H9 (cell line): Measurements from ENCODE around the gene PRSS21. TPM values are rescaled to one million over a fixed set of nuclear protein-coding genes. Genes with fewer than 3 reads are reported as not detected.

Experiments used
- DNase-seq: peaks from one replicate; pipeline ENCODE4 v3.0.0-alpha.2; 2017
- H2AFZ ChIP-seq: one replicate; pipeline ENCODE4 v1.6.1; 2013; ENCODE audit warnings: mild to moderate bottlenecking, low read length, control low read depth, moderate library complexity
- H2AK5ac ChIP-seq: 2 replicates; pipeline ENCODE4 v1.6.1; 2013; ENCODE audit warnings: low read length, control low read depth, mixed read lengths; ENCODE audit not compliant: insufficient read length
- H2BK120ac ChIP-seq: one replicate; pipeline ENCODE4 v1.6.1; 2013; ENCODE audit warnings: low read depth, mild to moderate bottlenecking, low read length, control low read depth, inconsistent platforms; ENCODE audit not compliant: poor library complexity, severe bottlenecking
- H2BK12ac ChIP-seq: 2 replicates; pipeline ENCODE4 v1.6.1; 2013; ENCODE audit warnings: low read length, control low read depth, mixed read lengths, low read depth; ENCODE audit not compliant: insufficient read length
- H2BK15ac ChIP-seq: 2 replicates; pipeline ENCODE4 v1.6.1; 2013; ENCODE audit warnings: low read depth, low read length, control low read depth
- H2BK20ac ChIP-seq: one replicate; pipeline ENCODE4 v1.6.1; 2013; ENCODE audit warnings: low read depth, mild to moderate bottlenecking, low read length, control low read depth, inconsistent platforms; ENCODE audit not compliant: poor library complexity, severe bottlenecking
- H2BK5ac ChIP-seq: 2 replicates; pipeline ENCODE4 v1.6.1; 2013; ENCODE audit warnings: low read length, control low read depth, mixed read lengths; ENCODE audit not compliant: insufficient read length
- H3K14ac ChIP-seq: 2 replicates; pipeline ENCODE4 v1.6.1; 2013; ENCODE audit warnings: low read length, control low read depth; ENCODE audit not compliant: insufficient read depth
- H3K18ac ChIP-seq: 2 replicates; pipeline ENCODE4 v1.6.1; 2013; ENCODE audit warnings: low read depth, mild to moderate bottlenecking, mixed read lengths, low read length, control low read depth; ENCODE audit not compliant: insufficient read length
- H3K23ac ChIP-seq: 2 replicates; pipeline ENCODE4 v1.6.1; 2013; ENCODE audit warnings: low read length, control low read depth, mixed read lengths, low read depth; ENCODE audit not compliant: insufficient read length
- H3K23me2 ChIP-seq: 2 replicates; pipeline ENCODE4 v1.6.1; 2013; ENCODE audit warnings: low read depth, mild to moderate bottlenecking, mixed read lengths, low read length, control low read depth; ENCODE audit not compliant: insufficient read length, poor library complexity, severe bottlenecking
- H3K27ac ChIP-seq: 2 replicates; pipeline ENCODE4 v1.5.1; 2013; ENCODE audit warnings: low read length, control low read depth, mixed read lengths, low read depth; ENCODE audit not compliant: insufficient read length
- H3K27me3 ChIP-seq: 2 replicates; pipeline ENCODE4 v1.6.1; 2013; ENCODE audit warnings: low read length, control low read depth, inconsistent platforms; ENCODE audit not compliant: insufficient read depth
- H3K4ac ChIP-seq: 2 replicates; pipeline ENCODE4 v1.6.1; 2013; ENCODE audit warnings: low read depth, mild to moderate bottlenecking, control low read depth, inconsistent platforms, low read length, moderate library complexity
- H3K4me1 ChIP-seq: 2 replicates; pipeline ENCODE4 v1.6.1; 2013; ENCODE audit warnings: low read length, control low read depth, inconsistent platforms; ENCODE audit not compliant: insufficient read depth
- H3K4me2 ChIP-seq: 2 replicates; pipeline ENCODE4 v1.6.1; 2013; ENCODE audit warnings: low read length, control low read depth, mixed read lengths; ENCODE audit not compliant: insufficient read length, insufficient read depth
- H3K56ac ChIP-seq: 2 replicates; pipeline ENCODE4 v1.6.1; 2013; ENCODE audit warnings: low read depth, mild to moderate bottlenecking, mixed read lengths, low read length, control low read depth; ENCODE audit not compliant: insufficient read length
- H3K79me1 ChIP-seq: 2 replicates; pipeline ENCODE4 v1.6.1; 2013; ENCODE audit warnings: low read depth, mild to moderate bottlenecking, moderate library complexity, low read length, control low read depth, inconsistent platforms; ENCODE audit not compliant: insufficient read depth, poor library complexity, severe bottlenecking
- H3K79me2 ChIP-seq: 2 replicates; pipeline ENCODE4 v1.6.1; 2013; ENCODE audit warnings: low read length, control low read depth, inconsistent platforms; ENCODE audit not compliant: insufficient read depth
- H3K9ac ChIP-seq: 2 replicates; pipeline ENCODE4 v1.6.1; 2013; ENCODE audit warnings: low read length, control low read depth, mixed read lengths; ENCODE audit not compliant: insufficient read length; ENCODE audit errors: extremely low read depth
- H3K9me3 ChIP-seq: one replicate; pipeline ENCODE4 v1.6.1; 2013; ENCODE audit warnings: low read depth, low read length, inconsistent platforms; ENCODE audit not compliant: control insufficient read depth
- H3T11ph ChIP-seq: one replicate; pipeline ENCODE4 v1.6.1; 2013; ENCODE audit warnings: mild to moderate bottlenecking, low read length, control low read depth, inconsistent platforms
- H4K20me1 ChIP-seq: one replicate; pipeline ENCODE4 v1.6.1; 2013; ENCODE audit not compliant: control insufficient read depth, insufficient read length, insufficient read depth
- H4K5ac ChIP-seq: 2 replicates; pipeline ENCODE4 v1.6.1; 2013; ENCODE audit warnings: low read depth, mild to moderate bottlenecking, mixed read lengths, low read length, control low read depth; ENCODE audit not compliant: insufficient read length
- H4K8ac ChIP-seq: replicated peaks from 2 replicates; pipeline ENCODE4 v1.6.1; 2013; ENCODE audit warnings: low read length, control low read depth, mixed read lengths, low read depth; ENCODE audit not compliant: insufficient read length
- H4K91ac ChIP-seq: 2 replicates; pipeline ENCODE4 v1.6.1; 2013; ENCODE audit warnings: low read depth, mild to moderate bottlenecking, moderate library complexity, mixed read lengths, low read length, control low read depth; ENCODE audit not compliant: insufficient read length
- H3K27ac Mint-ChIP-seq, 3 experiments: 2 replicates in 2 of 3; 3 replicates in 1 of 3; pipeline ENCODE4 v1.8.0; 2020 to 2021; ENCODE audit warnings: mixed read lengths in 3 of 3, mild to moderate bottlenecking in 1 of 3, moderate library complexity in 1 of 3
- H3K27me3 Mint-ChIP-seq: 2 replicates; pipeline ENCODE4 v1.8.0; 2021; ENCODE audit warnings: low read depth, mild to moderate bottlenecking, moderate library complexity, mixed read lengths
- H3K36me3 Mint-ChIP-seq, 3 experiments: 2 replicates in 2 of 3; 3 replicates in 1 of 3; pipeline ENCODE4 v1.8.0; 2020 to 2021; ENCODE audit warnings: low read depth in 3 of 3, mixed read lengths in 3 of 3; ENCODE audit not compliant: insufficient read depth in 1 of 3
- H3K4me1 Mint-ChIP-seq, 2 experiments: 2 replicates each; pipeline ENCODE4 v1.8.0; 2020; ENCODE audit warnings: mixed read lengths in 2 of 2
- H3K4me3 Mint-ChIP-seq, 2 experiments: 2 replicates in 1 of 2; 3 replicates in 1 of 2; pipeline ENCODE4 v1.8.0; 2020 to 2021; ENCODE audit warnings: mild to moderate bottlenecking in 2 of 2, mixed read lengths in 2 of 2, moderate library complexity in 1 of 2
- H3K9me3 Mint-ChIP-seq, 2 experiments: 2 replicates in 1 of 2; 3 replicates in 1 of 2; pipeline ENCODE4 v1.8.0; 2020; ENCODE audit warnings: mild to moderate bottlenecking in 2 of 2, mixed read lengths in 2 of 2, moderate library complexity in 1 of 2
- WGBS: extraction: QIAGEN DNeasy Blood & Tissue Kit; methylation state at CpG from one replicate; pipeline ENCODE4 v1.1.7; 2013; ENCODE audit warnings: missing lambda C conversion rate, low lambda C conversion rate, mixed read lengths; ENCODE audit not compliant: insufficient read length; ENCODE audit errors: extremely low coverage; 5-methylcytosine and 5-hydroxymethylcytosine counted together
- total RNA-seq: library from RNA; stranded (reverse); gene quantifications from 2 replicates; pipeline ENCODE4 v1.2.1, GENCODE V29; 2021
- TF ChIP-seq, protein P1 (sequence below): fragments of 200-600 bp; sonication (generic); conservative IDR thresholded peaks from 3 replicates; pipeline ENCODE4 v1.8.0; 2021; ENCODE audit warnings: antibody characterized with exemption, mild to moderate bottlenecking

PRSS21 gene
- total RNA-seq, 1 experiment from 2014 or later = not detected

GRCh38 chr16:2828521-2828840 is 11.4 kb downstream of the PRSS21 start:
- Mint-ChIP-seq H3K9me3 (no peaks in the 10 kb centered on the region), H3K27me3 (peaks cover 4% of the 10 kb centered on the region), H3K27ac (no peak overlapping the region), H3K4me1 (no peaks in the 10 kb centered on the region), H3K36me3 (no peaks in the 10 kb centered on the region; a peak in 1 of 7 replicates), H3K4me3 (no peak overlapping the region)
- H4K8ac ChIP-seq = no peak overlapping the region
- no peak overlapping the region for H2BK15ac ChIP-seq
- H3K79me1 ChIP-seq = no peaks in the 10 kb centered on the region
- WGBS = no CpG with 5 or more reads among the region's 8 CpGs
- no peak overlapping the region for H2BK12ac ChIP-seq
- H2BK20ac ChIP-seq = no peak overlapping the region
- no peaks in the 10 kb centered on the region for H3K4me1 ChIP-seq
- TF ChIP-seq, protein P1, sequence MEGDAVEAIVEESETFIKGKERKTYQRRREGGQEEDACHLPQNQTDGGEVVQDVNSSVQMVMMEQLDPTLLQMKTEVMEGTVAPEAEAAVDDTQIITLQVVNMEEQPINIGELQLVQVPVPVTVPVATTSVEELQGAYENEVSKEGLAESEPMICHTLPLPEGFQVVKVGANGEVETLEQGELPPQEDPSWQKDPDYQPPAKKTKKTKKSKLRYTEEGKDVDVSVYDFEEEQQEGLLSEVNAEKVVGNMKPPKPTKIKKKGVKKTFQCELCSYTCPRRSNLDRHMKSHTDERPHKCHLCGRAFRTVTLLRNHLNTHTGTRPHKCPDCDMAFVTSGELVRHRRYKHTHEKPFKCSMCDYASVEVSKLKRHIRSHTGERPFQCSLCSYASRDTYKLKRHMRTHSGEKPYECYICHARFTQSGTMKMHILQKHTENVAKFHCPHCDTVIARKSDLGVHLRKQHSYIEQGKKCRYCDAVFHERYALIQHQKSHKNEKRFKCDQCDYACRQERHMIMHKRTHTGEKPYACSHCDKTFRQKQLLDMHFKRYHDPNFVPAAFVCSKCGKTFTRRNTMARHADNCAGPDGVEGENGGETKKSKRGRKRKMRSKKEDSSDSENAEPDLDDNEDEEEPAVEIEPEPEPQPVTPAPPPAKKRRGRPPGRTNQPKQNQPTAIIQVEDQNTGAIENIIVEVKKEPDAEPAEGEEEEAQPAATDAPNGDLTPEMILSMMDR = no peak
- H2BK120ac ChIP-seq = no peak overlapping the region
- H2AK5ac ChIP-seq = no peak overlapping the region
- no peak overlapping the region for H3K18ac ChIP-seq
- no peaks in the 10 kb centered on the region for H3K27me3 ChIP-seq
- H3K4ac ChIP-seq = no peak overlapping the region
- no peaks in the 10 kb centered on the region for H4K20me1 ChIP-seq
- H3K79me2 ChIP-seq = no peaks in the 10 kb centered on the region
- no peaks in the 10 kb centered on the region for H3K23me2 ChIP-seq
- H3K56ac ChIP-seq = no peak overlapping the region
- H4K91ac ChIP-seq = no peak overlapping the region
- H3K4me2 ChIP-seq = no peak overlapping the region
- H3K14ac ChIP-seq = no peak overlapping the region
- H2AFZ ChIP-seq = no peak overlapping the region
- H3K27ac ChIP-seq = no peak overlapping the region
- no peaks in the 10 kb centered on the region for H3K9me3 ChIP-seq
- no peak for DNase-seq
- H3K9ac ChIP-seq = no peak overlapping the region
- H4K5ac ChIP-seq = no peak overlapping the region
- H3K23ac ChIP-seq = no peak overlapping the region
- H3T11ph ChIP-seq = no peak overlapping the region
- H2BK5ac ChIP-seq = no peak overlapping the region
